ENCODE measurements around the gene CXCR6.

Gene CXCR6

DNA sequence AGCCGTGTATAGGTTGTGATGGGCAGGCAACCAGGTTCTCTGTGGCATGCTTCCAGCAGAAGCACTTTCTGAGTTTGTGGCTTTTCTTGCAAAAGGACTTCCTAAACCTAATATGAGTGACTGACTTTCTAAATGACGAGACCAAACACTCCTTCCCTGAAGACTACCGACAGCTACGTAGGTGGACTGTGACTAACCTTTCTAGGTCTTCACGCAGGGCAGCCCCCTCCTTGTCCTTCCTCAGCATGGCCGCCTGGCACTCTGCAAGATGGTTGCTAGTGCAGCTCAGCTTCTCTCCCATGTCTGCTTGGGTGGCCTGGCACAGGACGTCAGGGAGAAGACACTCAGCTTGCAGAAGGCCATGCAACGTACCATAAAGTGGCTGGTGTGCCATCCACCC lies 20.9 kb downstream of the CXCR6 start:
- no peak for DNase-seq
- TF ChIP-seq POLR2A (IDR thresholded peaks at IDR 0.05; ENCODE audit: low read length): no peak
- no peak for TF ChIP-seq GATA1 (IDR thresholded peaks at IDR 0.05; ENCODE audit: low read depth, low read length)

DNA sequence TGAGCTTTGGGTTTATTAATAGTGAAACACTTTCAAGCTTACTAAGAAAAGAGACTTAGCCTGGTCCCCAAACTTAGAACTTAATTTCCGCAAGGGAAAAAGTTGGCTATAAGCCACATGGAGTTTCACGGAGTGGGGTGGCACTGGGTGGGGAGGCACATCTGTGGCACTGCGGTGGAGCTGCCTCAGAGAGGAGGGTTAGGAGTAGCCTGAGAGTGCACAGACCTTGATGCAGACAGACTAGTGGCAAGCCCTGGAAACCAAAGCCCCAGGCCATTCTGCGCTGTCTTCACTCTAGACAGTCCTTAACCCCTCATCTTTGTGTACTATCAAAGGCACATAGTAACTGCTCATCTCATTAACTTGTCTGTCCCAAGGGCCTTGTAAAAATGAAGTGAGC lies 22.0 kb downstream of the CXCR6 start:
- no peak for DNase-seq
- no peak for TF ChIP-seq GATA1 (IDR thresholded peaks at IDR 0.05; ENCODE audit: low read depth, low read length)
- TF ChIP-seq POLR2A (IDR thresholded peaks at IDR 0.05; ENCODE audit: low read length): no peak

DNA sequence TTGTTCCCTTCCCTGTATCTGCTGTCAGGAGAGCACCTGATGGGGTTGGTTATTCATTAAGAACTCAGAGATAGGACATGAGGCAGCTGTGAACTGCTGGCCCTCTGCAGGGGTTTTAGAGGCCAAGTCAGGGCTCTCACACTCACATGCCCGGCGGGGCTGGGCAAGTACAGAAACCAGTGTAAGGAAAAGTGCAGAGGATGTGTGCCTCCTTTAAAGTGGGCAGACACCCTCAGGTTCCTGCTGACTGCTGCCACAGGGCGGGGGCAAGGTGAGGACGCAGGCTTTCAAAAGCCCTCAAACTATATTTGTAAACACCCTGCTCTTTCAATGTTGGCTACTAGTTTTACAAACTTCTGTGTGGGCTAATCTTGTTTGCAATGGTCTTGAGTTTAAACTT lies 22.4 kb downstream of the CXCR6 start:
- no peak for DNase-seq
- TF ChIP-seq GATA1 (IDR thresholded peaks at IDR 0.05; ENCODE audit: low read depth, low read length): no peak
- no peak for TF ChIP-seq POLR2A (IDR thresholded peaks at IDR 0.05; ENCODE audit: low read length)

DNA sequence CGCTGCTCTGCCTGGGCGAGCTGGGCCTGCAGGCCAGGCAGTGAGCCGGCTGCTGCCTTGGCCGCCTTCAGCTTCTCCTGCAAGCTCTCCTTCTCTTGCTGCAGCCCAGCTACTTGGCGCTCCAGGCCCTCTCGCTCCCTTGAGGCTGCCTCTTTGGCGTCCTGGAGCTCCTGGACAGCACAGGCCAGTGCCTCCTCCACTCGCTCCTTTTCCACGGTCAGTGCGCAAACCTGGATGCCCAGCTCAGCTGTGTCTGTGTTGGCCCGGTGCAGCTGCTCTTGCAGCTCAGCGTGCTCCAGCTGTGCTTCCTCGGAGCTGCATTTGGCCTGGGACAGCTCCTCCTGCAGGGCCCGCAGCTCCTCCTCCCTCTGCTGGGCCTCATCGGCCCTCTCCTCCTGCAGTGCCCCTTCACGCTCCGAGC lies 23.1 kb downstream of the CXCR6 start:
- no peak for TF ChIP-seq POLR2A (IDR thresholded peaks at IDR 0.05; ENCODE audit: low read length)
- no peak for TF ChIP-seq GATA1 (IDR thresholded peaks at IDR 0.05; ENCODE audit: low read depth, low read length)
- no peak for DNase-seq

DNA sequence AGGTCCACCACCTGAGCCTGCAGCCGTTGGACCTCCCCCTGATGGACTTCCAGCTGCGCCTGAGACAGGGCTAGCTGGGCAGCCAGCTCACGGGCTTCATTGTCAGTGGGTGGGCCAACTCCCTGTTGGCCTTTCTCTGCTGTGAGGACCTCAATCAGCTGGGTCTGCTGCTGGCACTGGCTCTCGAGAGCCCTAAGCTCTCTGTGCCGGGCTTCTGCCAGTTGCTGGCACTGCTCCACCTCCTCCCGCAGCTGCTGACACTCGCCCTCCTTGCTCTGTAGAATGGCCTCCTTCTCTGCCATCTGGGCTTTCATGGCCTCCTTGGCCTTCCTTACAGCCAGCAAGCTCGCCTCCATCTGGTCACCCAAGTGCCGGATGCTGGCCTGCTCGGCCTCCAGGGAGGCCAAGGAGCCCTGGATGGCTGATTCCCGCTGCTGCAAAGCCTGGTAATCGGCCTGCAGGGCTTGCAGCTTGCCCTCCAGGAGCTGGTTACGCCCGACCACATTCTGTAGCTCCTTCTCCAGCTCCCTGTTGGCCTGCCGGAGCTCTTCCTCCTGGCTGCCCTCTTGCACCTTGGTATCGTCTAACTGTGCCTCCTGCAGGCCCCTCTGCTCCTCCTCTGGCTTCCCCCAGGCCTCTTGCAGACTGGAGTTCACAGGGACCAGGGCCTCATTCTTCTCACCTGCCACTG lies 23.8 kb downstream of the CXCR6 start:
- DNase-seq: no peak
- TF ChIP-seq POLR2A (IDR thresholded peaks at IDR 0.05; ENCODE audit: low read length) (no peak), GATA1 (IDR thresholded peaks at IDR 0.05; ENCODE audit: low read depth, low read length) (no peak)

DNA sequence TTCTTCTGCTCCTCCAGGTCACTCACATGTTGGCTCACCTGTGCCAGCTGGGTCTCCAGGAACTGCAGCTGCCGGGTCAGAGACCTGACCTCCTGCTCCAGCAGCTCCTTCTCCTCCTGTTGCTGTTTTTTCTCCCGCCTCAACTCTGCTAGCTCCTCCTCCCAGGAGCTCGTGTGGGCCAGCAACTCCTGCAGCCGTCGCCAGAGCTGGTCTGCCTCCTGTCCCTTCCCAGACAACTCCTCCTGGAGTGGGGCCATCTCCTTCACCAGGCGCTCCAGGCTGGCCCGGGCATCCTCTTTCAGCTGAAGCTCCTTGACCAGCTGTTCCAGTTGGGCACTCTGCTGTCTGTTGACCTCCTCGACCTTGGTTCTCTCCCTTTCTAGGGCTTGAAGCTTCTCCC lies 24.5 kb downstream of the CXCR6 start:
- no peak for DNase-seq
- TF ChIP-seq POLR2A (IDR thresholded peaks at IDR 0.05; ENCODE audit: low read length) (no peak), GATA1 (IDR thresholded peaks at IDR 0.05; ENCODE audit: low read depth, low read length) (no peak)

DNA sequence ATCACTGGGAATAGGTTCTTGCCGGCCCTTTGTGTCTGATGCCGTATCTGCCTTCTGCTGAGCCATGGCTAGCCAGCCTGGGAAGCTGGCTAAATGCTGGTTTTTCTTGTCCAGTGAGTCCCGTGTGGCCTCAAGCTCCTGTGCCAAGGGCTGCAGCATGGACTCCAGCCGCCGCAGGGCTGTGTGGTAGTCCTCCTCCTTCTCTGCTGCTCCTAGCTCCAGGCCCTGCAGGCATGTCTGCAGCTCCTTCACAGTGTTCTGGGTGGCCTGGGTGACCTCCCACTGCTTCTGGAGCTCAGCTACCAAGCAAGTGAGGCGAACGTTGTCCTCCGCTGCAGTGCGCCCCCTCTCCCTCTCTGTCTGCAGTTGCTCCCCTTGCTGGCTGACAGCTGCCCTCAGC lies 24.9 kb downstream of the CXCR6 start:
- no peak for DNase-seq

DNA sequence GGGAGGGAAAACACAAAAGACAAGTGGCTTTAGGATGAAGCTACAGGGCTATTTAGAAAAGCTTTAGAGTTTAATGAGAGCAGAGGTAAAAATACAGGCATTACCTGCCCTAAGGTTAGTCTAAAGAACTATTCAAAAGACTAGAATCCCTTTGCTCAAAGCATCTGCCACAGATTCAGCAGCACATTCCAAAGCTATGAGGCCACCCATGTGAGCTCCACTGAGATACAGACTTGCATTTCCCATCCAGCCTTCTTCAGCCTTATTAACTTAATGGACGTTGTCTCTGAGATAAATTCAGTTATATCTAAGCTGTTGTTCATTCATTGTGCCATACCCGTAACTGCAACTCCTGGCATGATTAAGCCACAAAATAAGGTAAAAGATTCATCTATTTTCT lies 25.4 kb downstream of the CXCR6 start:
- DNase-seq: no peak
- TF ChIP-seq GATA1 (IDR thresholded peaks at IDR 0.05; ENCODE audit: low read depth, low read length) (no peak), POLR2A (IDR thresholded peaks at IDR 0.05; ENCODE audit: low read length) (no peak)

More for the DNA sequence above, 24.9 kb downstream of the CXCR6 start:
- TF ChIP-seq GATA1 (IDR thresholded peaks at IDR 0.05; ENCODE audit: low read depth, low read length) (no peak), POLR2A (IDR thresholded peaks at IDR 0.05; ENCODE audit: low read length) (no peak)

DNA sequence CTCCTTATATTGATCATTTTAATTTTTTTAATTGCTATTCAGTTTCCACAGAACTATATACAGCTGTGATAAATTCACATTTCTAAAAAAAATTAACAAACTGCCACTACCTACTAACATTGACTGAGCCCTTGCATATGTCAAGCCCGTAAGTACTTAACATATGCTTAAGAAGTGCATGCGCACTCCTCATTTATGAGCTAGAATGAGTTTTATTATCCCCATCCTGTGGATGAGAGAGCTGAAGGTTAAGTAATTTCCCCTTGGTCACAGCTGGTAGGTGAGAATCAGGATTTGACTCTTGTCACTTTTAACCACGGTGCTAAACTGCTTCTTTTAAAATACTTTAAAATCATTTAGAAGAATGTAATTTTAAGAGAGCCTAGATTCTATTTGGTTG lies 25.9 kb downstream of the CXCR6 start:
- TF ChIP-seq POLR2A (IDR thresholded peaks at IDR 0.05; ENCODE audit: low read length) (no peak), GATA1 (IDR thresholded peaks at IDR 0.05; ENCODE audit: low read depth, low read length) (no peak)
- no peak for DNase-seq

DNA sequence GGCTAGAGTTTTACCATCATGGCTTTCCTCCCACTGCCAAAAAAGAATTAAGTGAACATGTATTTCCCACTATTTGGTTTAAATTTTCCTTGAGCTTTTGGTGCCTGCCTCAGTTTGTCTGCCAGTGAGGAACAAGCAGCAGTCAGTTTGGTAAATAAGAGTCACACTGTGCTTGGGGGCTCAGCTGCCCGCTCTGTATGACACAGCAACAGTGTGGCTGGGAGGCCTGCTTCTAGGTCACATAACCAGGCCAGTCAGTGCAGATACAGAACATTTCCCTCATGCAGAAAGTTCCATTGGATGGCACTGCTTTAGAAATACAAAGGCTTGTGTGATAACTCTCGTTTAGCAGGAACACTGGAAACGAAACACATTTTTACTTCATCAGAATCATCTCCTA lies 26.7 kb downstream of the CXCR6 start:
- TF ChIP-seq POLR2A (IDR thresholded peaks at IDR 0.05; ENCODE audit: low read length) (no peak), GATA1 (IDR thresholded peaks at IDR 0.05; ENCODE audit: low read depth, low read length) (no peak)
- DNase-seq: no peak

DNA sequence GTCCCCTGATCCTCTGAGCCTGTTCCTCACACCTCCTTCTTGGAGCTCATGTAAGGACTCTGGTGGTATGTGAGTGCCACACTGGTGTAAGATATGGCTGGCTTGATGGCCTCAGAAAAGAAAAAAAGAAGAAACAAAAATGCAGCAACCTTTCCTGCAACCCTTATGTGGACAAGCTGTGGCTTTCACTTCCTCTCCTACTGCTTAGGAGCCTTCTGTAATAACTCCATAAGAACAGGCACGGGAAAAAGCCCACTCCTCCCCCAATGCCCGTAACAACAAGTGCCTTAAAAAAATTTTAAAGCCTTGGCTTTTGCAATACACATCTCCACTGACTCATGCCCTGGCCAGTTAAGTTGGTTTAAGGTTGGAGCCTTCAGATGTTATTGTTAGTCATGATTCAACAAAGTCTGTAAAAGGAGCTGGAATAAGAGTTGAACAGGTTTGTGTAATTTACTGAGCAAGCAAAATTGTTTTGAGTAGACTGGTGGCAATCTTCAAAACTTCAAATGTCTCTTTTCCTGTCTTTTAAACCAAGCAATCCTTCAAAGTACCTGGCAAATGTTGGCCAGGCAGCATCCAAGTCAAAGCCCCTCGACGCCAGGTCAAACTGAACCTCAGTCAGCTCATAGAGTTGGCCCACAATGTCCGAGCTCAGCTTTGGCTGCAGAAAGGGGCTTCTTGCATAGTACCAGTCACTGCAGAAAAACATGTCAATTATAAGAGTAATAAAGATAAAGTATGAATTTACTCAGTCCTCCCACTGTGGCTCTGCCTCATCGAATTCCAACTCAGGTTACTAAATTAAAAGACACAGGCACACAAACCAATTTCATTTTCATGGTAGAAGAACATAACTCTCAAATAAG lies 29.5 kb downstream of the CXCR6 start:
- TF ChIP-seq GATA1 (IDR thresholded peaks at IDR 0.05; ENCODE audit: low read depth, low read length) (no peak), POLR2A (IDR thresholded peaks at IDR 0.05; ENCODE audit: low read length) (no peak)
- DNase-seq: no peak

DNA sequence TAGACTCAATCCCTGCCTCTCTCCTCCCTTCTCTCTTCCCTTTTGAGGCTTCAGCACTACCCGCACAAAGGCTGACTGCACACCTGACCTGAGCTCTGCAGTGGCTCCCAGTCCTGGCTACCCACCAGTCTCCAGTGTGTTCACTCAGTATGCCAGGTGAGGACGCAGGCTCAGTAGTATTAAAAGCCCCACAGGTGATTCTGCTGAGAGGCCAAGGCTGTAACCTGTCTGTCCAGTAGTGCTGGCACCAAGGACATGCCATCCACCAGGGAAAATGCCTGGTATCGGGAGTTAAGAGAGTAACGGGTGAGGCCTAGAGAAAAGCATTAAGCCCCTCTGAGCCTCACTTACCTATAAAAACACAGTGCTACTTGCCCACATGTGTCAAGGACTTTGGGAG lies 31.4 kb downstream of the CXCR6 start:
- TF ChIP-seq GATA1 (IDR thresholded peaks at IDR 0.05; ENCODE audit: low read depth, low read length): no peak
- no peak for TF ChIP-seq POLR2A (IDR thresholded peaks at IDR 0.05; ENCODE audit: low read length)
- DNase-seq: no peak

DNA sequence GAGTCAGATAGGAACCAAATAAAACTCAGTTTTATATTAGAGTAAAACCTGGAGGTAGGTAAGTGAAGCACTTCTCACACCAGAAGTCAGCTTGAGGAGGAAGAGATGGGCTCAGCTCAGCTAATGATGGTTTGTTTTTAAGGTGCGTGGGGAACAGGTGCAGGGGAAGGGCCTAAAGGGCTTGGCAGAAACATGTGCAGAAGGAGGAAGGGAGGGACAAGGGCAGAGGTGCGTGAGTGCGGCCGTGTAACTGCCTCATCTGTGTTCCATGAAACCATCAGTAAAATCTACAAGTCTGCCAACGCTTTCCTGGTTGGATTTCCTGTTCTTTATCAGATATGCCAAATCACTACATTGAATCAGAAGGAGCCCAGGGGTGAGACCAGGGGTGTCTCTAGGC lies 32.4 kb downstream of the CXCR6 start:
- DNase-seq: no peak
- TF ChIP-seq GATA1 (IDR thresholded peaks at IDR 0.05; ENCODE audit: low read depth, low read length) (no peak), POLR2A (IDR thresholded peaks at IDR 0.05; ENCODE audit: low read length) (no peak)

DNA sequence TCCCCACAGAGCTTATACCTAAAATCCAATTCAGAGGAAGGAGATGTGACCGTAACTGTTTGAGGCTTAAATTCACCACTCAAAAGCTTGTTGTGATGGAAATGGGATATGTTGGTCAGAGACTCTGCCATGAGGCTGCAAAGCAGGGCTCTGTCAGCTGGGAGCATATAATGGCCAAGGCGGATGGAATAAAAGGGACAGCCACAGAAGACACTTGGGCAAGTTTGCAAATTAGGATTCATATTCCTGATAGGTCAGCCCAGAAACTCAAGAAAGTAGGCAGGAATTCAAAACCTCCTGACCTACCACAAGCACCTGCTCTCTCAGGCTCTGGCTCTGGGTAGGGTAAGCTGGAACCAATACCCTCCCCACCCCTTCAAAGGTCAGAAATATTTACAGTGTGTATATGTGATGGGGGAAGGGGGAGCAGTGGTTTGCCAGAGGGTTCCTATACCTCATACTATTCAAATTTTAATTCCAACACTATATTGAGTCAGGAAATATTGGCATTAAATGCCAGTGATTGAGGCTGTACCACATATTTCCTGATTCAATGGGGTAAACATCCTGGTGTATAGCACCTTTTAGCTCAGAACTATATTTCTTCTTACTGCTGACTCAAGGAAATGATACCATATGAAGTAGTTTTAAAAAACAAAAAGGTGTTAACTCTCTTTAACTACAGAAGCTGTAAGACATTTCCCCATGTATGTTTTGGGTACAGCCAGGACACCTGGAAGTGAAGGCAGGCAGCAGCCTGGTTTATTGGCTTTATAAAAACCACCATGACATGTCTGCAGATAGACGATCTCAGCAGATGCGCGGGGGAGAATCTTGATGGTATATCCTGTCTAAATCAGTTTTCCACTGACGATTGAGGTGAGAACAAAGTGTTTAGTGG lies 33.2 kb downstream of the CXCR6 start:
- TF ChIP-seq GATA1 (IDR thresholded peaks at IDR 0.05; ENCODE audit: low read depth, low read length) (no peak), POLR2A (IDR thresholded peaks at IDR 0.05; ENCODE audit: low read length) (no peak)
- no peak for DNase-seq
